SK-N-SH (cell line): Measurements from ENCODE around the gene ULK1. TPM values are rescaled to one million over a fixed set of nuclear protein-coding genes. Genes with fewer than 3 reads are reported as not detected.
"Not testable (repeated sequence)": the region's sequence is repeated elsewhere in the genome, so short reads cannot be mapped to it uniquely, and the experiment has no call there.

Experiments
- CTCF ChIA-PET: fragments of 300-600, 350-600 bp; formaldehyde crosslinking; extraction: SDS; loops from one replicate; lab custom pipeline; 2021; lab: Yijun Ruan, JAX
- POLR2A ChIA-PET: fragments of 350-600 bp; sonication (Branson Sonifier 250); formaldehyde crosslinking; extraction: SDS; loops from one replicate; lab custom pipeline; 2020; ENCODE audit warnings: antibody characterized with exemption, inconsistent platforms; lab: Yijun Ruan, JAX
- DNase-seq: peaks from one replicate; pipeline ENCODE4 v3.0.0; 2012
- H2AFZ ChIP-seq: fragments of 200-600 bp; sonication (generic); 2 replicates; pipeline ENCODE4 v1.8.1; 2016; ENCODE audit warnings: antibody characterized with exemption, mild to moderate bottlenecking, low read depth
- H3F3A ChIP-seq: fragments of 200-600 bp; sonication (generic); replicated peaks from 2 replicates; pipeline ENCODE3; 2016; ENCODE audit warnings: antibody characterized with exemption, mild to moderate bottlenecking; ENCODE audit not compliant: insufficient read depth
- H3K27ac ChIP-seq, 2 experiments: fragments of 200-500 bp in 1 of 2; fragments of 200-600 bp in 1 of 2; sonication (Bioruptor generic) in 1 of 2; sonication (generic), shearing (Covaris generic) in 1 of 2; 2 replicates each; pipeline versions ENCODE4 v1.5.1 to v1.6.1; 2014 to 2016; ENCODE audit warnings: low read depth in 2 of 2, inconsistent platforms in 1 of 2, low read length in 1 of 2, mild to moderate bottlenecking in 1 of 2, mixed read lengths in 1 of 2
- H3K27me3 ChIP-seq: fragments of 200-600 bp; sonication (generic), shearing (Covaris generic); 2 replicates; pipeline ENCODE4 v1.6.1; 2016; ENCODE audit warnings: mixed run types; ENCODE audit not compliant: insufficient read depth
- H3K36me3 ChIP-seq, 2 experiments: fragments of 200-500 bp in 1 of 2; fragments of 200-600 bp in 1 of 2; sonication (Bioruptor generic) in 1 of 2; sonication (generic) in 1 of 2; replicated peaks in 1 of 2; 2 replicates each; pipeline versions ENCODE3 to v1.5.1; 2014 to 2016; ENCODE audit warnings: low read length in 1 of 2, mild to moderate bottlenecking in 1 of 2; ENCODE audit not compliant: insufficient read depth in 2 of 2, control insufficient read depth in 1 of 2
- H3K4me1 ChIP-seq, 2 experiments: fragments of 200-500 bp in 1 of 2; fragments of 200-600 bp in 1 of 2; sonication (Bioruptor generic) in 1 of 2; sonication (generic), shearing (Covaris generic) in 1 of 2; 2 replicates each; pipeline versions ENCODE4 v1.5.1 to v1.6.1; 2014 to 2016; ENCODE audit warnings: low read depth in 1 of 2, low read length in 1 of 2, mixed run types in 1 of 2; ENCODE audit not compliant: insufficient read depth in 2 of 2, control insufficient read depth in 1 of 2
- H3K4me2 ChIP-seq: fragments of 200-600 bp; sonication (generic), shearing (Covaris generic); 2 replicates; pipeline ENCODE4 v1.6.1; 2017; ENCODE audit warnings: mixed run types
- H3K4me3 ChIP-seq, 2 experiments: fragments of 200-500 bp in 1 of 2; fragments of 200-600 bp in 1 of 2; sonication (Bioruptor generic) in 1 of 2; sonication (generic), shearing (Covaris generic) in 1 of 2; 2 replicates each; pipeline versions ENCODE4 v1.5.1 to v1.8.1; 2014 to 2016; ENCODE audit warnings: low read depth in 2 of 2, inconsistent platforms in 1 of 2, low read length in 1 of 2, mild to moderate bottlenecking in 1 of 2, mixed read lengths in 1 of 2, moderate library complexity in 1 of 2
- H3K79me2 ChIP-seq: fragments of 200-600 bp; sonication (generic); 2 replicates; pipeline ENCODE4 v1.8.1; 2017; ENCODE audit warnings: mild to moderate bottlenecking; ENCODE audit not compliant: insufficient read depth
- H3K9ac ChIP-seq: fragments of 200-600 bp; sonication (generic); 2 replicates; pipeline ENCODE4 v1.6.1; 2017; ENCODE audit warnings: mixed run types
- H3K9me2 ChIP-seq: fragments of 200-600 bp; sonication (generic); 2 replicates; pipeline ENCODE4 v1.6.1; 2017; ENCODE audit warnings: mixed run types
- H3K9me3 ChIP-seq: fragments of 200-600 bp; sonication (generic); 2 replicates; pipeline ENCODE4 v1.6.1; 2017; ENCODE audit warnings: mixed run types, mild to moderate bottlenecking, moderate library complexity
- H4K20me1 ChIP-seq: fragments of 200-600 bp; sonication (generic); 2 replicates; pipeline ENCODE4 v1.6.1; 2017; ENCODE audit warnings: mild to moderate bottlenecking, mixed run types; ENCODE audit not compliant: insufficient read depth
- CTCF ChIP-seq: fragments of 200-600 bp; sonication (generic); IDR thresholded peaks from 2 replicates; pipeline ENCODE4 v1.6.1; 2017; ENCODE audit warnings: antibody characterized with exemption, mild to moderate bottlenecking, moderate library complexity
- FOXJ3 ChIP-seq: sonication (generic); formaldehyde crosslinking; IDR thresholded peaks from 2 replicates; pipeline ENCODE4 v1.5.1; 2020; ENCODE audit warnings: mild to moderate bottlenecking, missing genetic modification reagents
- GABPA ChIP-seq: IDR thresholded peaks from 2 replicates; pipeline ENCODE4 v1.4.0; 2012; ENCODE audit warnings: low read depth, mild to moderate bottlenecking
- GATA2 ChIP-seq: sonication (generic); formaldehyde crosslinking; IDR thresholded peaks from 2 replicates; pipeline ENCODE4 v1.5.0; 2020; ENCODE audit warnings: mild to moderate bottlenecking, missing genetic modification reagents
- JUND ChIP-seq: IDR thresholded peaks from 2 replicates; pipeline ENCODE4 v1.4.0; 2012
- NFIC ChIP-seq: IDR thresholded peaks from 2 replicates; pipeline ENCODE4 v1.4.0; 2012; ENCODE audit warnings: borderline replicate concordance
- PBX3 ChIP-seq: IDR thresholded peaks from 2 replicates; pipeline ENCODE4; 2012
- RCOR1 ChIP-seq: fragments of 150-350 bp; IDR thresholded peaks from 2 replicates; pipeline ENCODE4 v1.6.1; 2017; ENCODE audit warnings: antibody characterized with exemption, low read length
- SIN3A ChIP-seq: IDR thresholded peaks from 2 replicates; pipeline ENCODE4 v1.6.1; 2012; ENCODE audit warnings: low read depth, mild to moderate bottlenecking, low read length, moderate library complexity, borderline replicate concordance
- TCF12 ChIP-seq: IDR thresholded peaks from 2 replicates; pipeline ENCODE4 v1.4.0; 2012
- USF1 ChIP-seq: IDR thresholded peaks from 2 replicates; pipeline ENCODE4 v1.4.0; 2012; ENCODE audit warnings: low read depth, borderline replicate concordance
- USF2 ChIP-seq: fragments of 150-350 bp; IDR thresholded peaks from 2 replicates; pipeline ENCODE4 v1.6.1; 2017; ENCODE audit warnings: antibody characterized with exemption, low read length, low read depth, borderline replicate concordance
- YY1 ChIP-seq: IDR thresholded peaks from 2 replicates; pipeline ENCODE4 v1.4.0; 2012; ENCODE audit warnings: low read depth, mild to moderate bottlenecking
- WGBS: methylation state at CpG from one replicate; pipeline ENCODE4 v1.1.6; 2017; ENCODE audit warnings: low lambda C conversion rate; 5-methylcytosine and 5-hydroxymethylcytosine counted together
- polyA plus RNA-seq, 3 experiments: library from polyadenylated mRNA; depleted of rRNA; stranded (reverse); fragments of >200 nt; gene quantifications; 2 replicates each; pipeline ENCODE4 v1.2.3, GENCODE V29; 2012

Gene ULK1
- polyA plus RNA-seq, 1 of the 3 experiments (the other 2 are of a cell fraction), result 10.7 TPM

GRCh38 chr12:131883521-131883900 is 10.9 kb upstream of the ULK1 start:
- ChIA-PET CTCF (no interaction called here), POLR2A (interaction anchor here (1.4 kb wide), 1 partner anchor 10 kb away, joined by 3 read pairs; no protein-coding TSS in a partner anchor)
- DNase-seq, result no peak
- Histone ChIP-seq H4K20me1 (no peaks in the 10 kb centered on the region), H2AFZ (no peak overlapping the region), H3K4me3 (no peak overlapping the region), H3K79me2 (no peaks in the 10 kb centered on the region), H3K27me3 (no peaks in the 10 kb centered on the region; the same call in 1 of the 2 replicates), H3K27ac (no peak overlapping the region), H3K36me3 (no peaks in the 10 kb centered on the region), H3K9ac (no peak overlapping the region), H3K9me3 (no peaks in the 10 kb centered on the region), H3K4me2 (no peak overlapping the region), H3K4me1 (no peaks in the 10 kb centered on the region), H3F3A (no peaks in the 10 kb centered on the region), H3K9me2 (no peaks in the 10 kb centered on the region)
- TF ChIP-seq FOXJ3 (CRISPR knock-in tag), result no peak
- no peak for TF ChIP-seq NFIC
- TF ChIP-seq PBX3, result no peak
- no peak for TF ChIP-seq USF1
- TF ChIP-seq RCOR1, result no peak
- no peak for TF ChIP-seq USF2
- no peak for TF ChIP-seq CTCF
- no peak for TF ChIP-seq JUND
- no peak for TF ChIP-seq GATA2 (CRISPR knock-in tag)
- no peak for TF ChIP-seq YY1
- TF ChIP-seq GABPA, result no peak
- no peak for TF ChIP-seq SIN3A
- TF ChIP-seq TCF12, result no peak
- 66% methylated on average over 2 of the region's 4 CpGs for WGBS

- H3K4me3 ChIP-seq, H3K4me1 ChIP-seq, H2AFZ ChIP-seq, H3K9ac ChIP-seq, H3K27ac ChIP-seq, H3K27me3 ChIP-seq, H3K4me2 ChIP-seq, H4K20me1 ChIP-seq, DNase-seq, H3K9me3 ChIP-seq, H3K36me3 ChIP-seq, H3K79me2 ChIP-seq, CTCF ChIA-PET, POLR2A ChIA-PET, H3K9me2 ChIP-seq, H3F3A ChIP-seq: not testable (repeated sequence)
- 80% methylated on average over 8 of the region's 8 CpGs for WGBS
Measured at GRCh38 chr12:131885076-131885475, 9.3 kb upstream of the ULK1 start.
